GM12878 (cell line): ENCODE data around the gene LAYN. TPM values are rescaled to one million over a fixed set of nuclear protein-coding genes. Genes with fewer than 3 reads are reported as not detected.

Experiments used
- ATAC-seq: fragments of 200-7000 bp; cut with Tn5 transposase; 3 replicates; pipeline ENCODE4 v1.9.1; 2020; ENCODE audit warnings: mild to moderate bottlenecking, moderate library complexity
- BruUV-seq: library from RNA; stranded (reverse); fragments of 400-500 nt; replicated peaks from 2 replicates; lab custom pipeline; 2021; lab: Mats Ljungman, UMichigan
- CTCF ChIA-PET: fragments of 300-600 bp; sonication (Branson Sonifier 250); formaldehyde crosslinking; extraction: SDS; loops from one replicate; lab custom pipeline; 2021; ENCODE audit warnings: inconsistent platforms; lab: Yijun Ruan, JAX
- POLR2A ChIA-PET: fragments of 350-600 bp; formaldehyde crosslinking; extraction: SDS; loops from one replicate; lab custom pipeline; 2021; ENCODE audit warnings: inconsistent platforms; lab: Charles Lee
- RAD21 ChIA-PET: fragments of 300-600 bp; sonication (Branson Sonifier 250); formaldehyde crosslinking; loops from one replicate; lab custom pipeline; 2023; ENCODE audit warnings: antibody characterized with exemption; ENCODE audit not compliant: unreplicated experiment; lab: Charles Lee
- SMC1A ChIA-PET: fragments of 300-600 bp; sonication (Branson Sonifier 250); formaldehyde crosslinking; loops from one replicate; lab custom pipeline; 2023; ENCODE audit not compliant: unreplicated experiment, uncharacterized antibody; lab: Charles Lee
- DNase-seq: peaks from one replicate; pipeline ENCODE4 v3.0.0-alpha.2; 2011; ENCODE audit warnings: low read depth, low spot score
- FAIRE-seq: peaks from 3 replicates; lab custom pipeline; 2011; peaks lifted over from hg19 to GRCh38; lab: Jason Lieb, UNC
- H2AFZ ChIP-seq: 2 replicates; pipeline ENCODE4 v1.6.0; 2011; ENCODE audit warnings: low read depth, low read length, control low read depth; ENCODE audit not compliant: control insufficient read depth
- H3K27ac ChIP-seq: 2 replicates; pipeline ENCODE4 v1.5.1; 2011; ENCODE audit warnings: control low read depth; ENCODE audit not compliant: control insufficient read depth, insufficient read depth
- H3K27me3 ChIP-seq, 2 experiments: replicated peaks in 1 of 2; 2 replicates each; pipeline versions ENCODE4 v1.6.0 to v1.6.1; 2011; ENCODE audit warnings: low read length in 1 of 2; ENCODE audit not compliant: control insufficient read depth in 2 of 2, insufficient read depth in 2 of 2
- H3K36me3 ChIP-seq, 2 experiments: 2 replicates each; pipeline ENCODE4 v1.5.1; 2011; ENCODE audit warnings: low read length in 1 of 2; ENCODE audit not compliant: control insufficient read depth in 2 of 2, insufficient read depth in 2 of 2
- H3K4me1 ChIP-seq: 2 replicates; pipeline ENCODE4 v1.6.1; 2011; ENCODE audit warnings: mild to moderate bottlenecking, low read length, moderate library complexity, mixed read lengths; ENCODE audit not compliant: control insufficient read depth, insufficient read depth
- H3K4me2 ChIP-seq: 2 replicates; pipeline ENCODE4 v1.6.0; 2011; ENCODE audit warnings: control low read depth; ENCODE audit not compliant: control insufficient read depth, insufficient read depth
- H3K4me3 ChIP-seq: fragments of 200-600 bp; sonication (generic); 2 replicates; pipeline ENCODE4 v1.5.1; 2016
- H3K79me2 ChIP-seq: 2 replicates; pipeline ENCODE4 v1.6.0; 2011; ENCODE audit warnings: low read length; ENCODE audit not compliant: control insufficient read depth, insufficient read depth
- H3K9ac ChIP-seq: 2 replicates; pipeline ENCODE4 v1.8.0; 2011; ENCODE audit warnings: low read length, control low read depth, mixed read lengths; ENCODE audit not compliant: control insufficient read depth, insufficient read depth
- H3K9me3 ChIP-seq: replicated peaks from 3 replicates; pipeline ENCODE4 v1.5.1; 2011; ENCODE audit warnings: mild to moderate bottlenecking, low read length; ENCODE audit not compliant: control insufficient read depth, insufficient read depth
- H4K20me1 ChIP-seq: 2 replicates; pipeline ENCODE4 v1.6.0; 2011; ENCODE audit not compliant: control insufficient read depth, insufficient read depth
- CREB1 ChIP-seq: IDR thresholded peaks from 2 replicates; pipeline ENCODE4 v1.6.1; 2012; ENCODE audit warnings: low read depth, mild to moderate bottlenecking, inconsistent platforms
- EED ChIP-seq: sonication (generic); IDR thresholded peaks from 2 replicates; pipeline ENCODE4 v1.6.1; 2016; ENCODE audit warnings: antibody characterized with exemption, low read depth
- FOXK2 ChIP-seq: fragments of 450-650 bp; IDR thresholded peaks from 2 replicates; pipeline ENCODE4 v1.6.1; 2017; ENCODE audit warnings: mild to moderate bottlenecking, moderate library complexity
- JUNB ChIP-seq: IDR thresholded peaks from 2 replicates; pipeline ENCODE4 v1.6.1; 2016; ENCODE audit warnings: antibody characterized with exemption, mild to moderate bottlenecking
- NR2C2 ChIP-seq: IDR thresholded peaks from 2 replicates; pipeline ENCODE4 v1.6.1; 2011; ENCODE audit warnings: borderline replicate concordance, low read depth; ENCODE audit not compliant: control insufficient read depth, insufficient read length
- POLR2A ChIP-seq: IDR thresholded peaks from 2 replicates; pipeline ENCODE4 v1.6.1; 2011; ENCODE audit warnings: low read depth, mild to moderate bottlenecking, low read length
- POU2F2 ChIP-seq: IDR thresholded peaks from 3 replicates; pipeline ENCODE4 v1.6.1; 2011; ENCODE audit warnings: low read depth, mild to moderate bottlenecking, low read length, borderline replicate concordance
- RCOR1 ChIP-seq: conservative IDR thresholded peaks from 2 replicates; pipeline ENCODE4 v1.6.1; 2012; ENCODE audit warnings: low read depth, low read length, improper control_type of control experiment
- SMAD1 ChIP-seq: fragments of 450-650 bp; IDR thresholded peaks from 2 replicates; pipeline ENCODE4 v1.6.1; 2018; ENCODE audit warnings: mild to moderate bottlenecking, low read depth; ENCODE audit not compliant: partially characterized antibody
- SREBF1 ChIP-seq: IDR thresholded peaks from 2 replicates; pipeline ENCODE4 v1.6.1; 2012; ENCODE audit warnings: mild to moderate bottlenecking, low read length
- TARDBP ChIP-seq: IDR thresholded peaks from 2 replicates; pipeline ENCODE4 v1.6.1; 2016; ENCODE audit warnings: borderline replicate concordance
- ZBED1 ChIP-seq: IDR thresholded peaks from 2 replicates; pipeline ENCODE4 v1.6.1; 2016; ENCODE audit warnings: borderline replicate concordance
- ZNF274 ChIP-seq: IDR thresholded peaks from one replicate; pipeline ENCODE4 v1.8.0; 2011; ENCODE audit not compliant: insufficient read length, insufficient read depth
- ZNF687 ChIP-seq: fragments of 450-650 bp; IDR thresholded peaks from 2 replicates; pipeline ENCODE4 v1.6.1; 2017; ENCODE audit warnings: mild to moderate bottlenecking, moderate library complexity
- ZZZ3 ChIP-seq: IDR thresholded peaks from 2 replicates; pipeline ENCODE4 v1.6.1; 2011; ENCODE audit warnings: low read depth; ENCODE audit not compliant: control insufficient read depth, insufficient read length
- WGBS: methylation state at CpG from one replicate; pipeline ENCODE4 v1.1.6; 2016; ENCODE audit warnings: low lambda C conversion rate; ENCODE audit not compliant: insufficient replicate concordance, insufficient coverage; ENCODE audit errors: missing lambda C conversion rate; 5-methylcytosine and 5-hydroxymethylcytosine counted together
- in situ Hi-C: fragments of 300-500 bp; cut with MboI; formaldehyde crosslinking; loops from 9 replicates; pipeline ENCODE4 v1.14.3; 2018; ENCODE audit warnings: mixed read lengths
- intact Hi-C: fragments of 100-400 bp; cut with micrococcal nuclease; formaldehyde crosslinking; loops from one replicate; pipeline ENCODE4 v1.14.2; 2022; ENCODE audit not compliant: unreplicated experiment
- polyA plus RNA-seq, 11 experiments: library from polyadenylated mRNA; depleted of rRNA in 4 of 11; unstranded in 6 of 11; stranded (reverse) in 5 of 11; fragments of >200 nt; fragmentation: Nextera tagmentation in 4 of 11; fragmentation: Illumina TruSeq in 1 of 11; extraction: Ambion mirVana in 4 of 11; extraction: Trizol in 1 of 11; gene quantifications; 1 replicate in 1 of 11; 2 replicates in 10 of 11; pipeline versions ENCODE4 v1.2.1 to v1.2.3, GENCODE V29; 2011 to 2016; ENCODE audit warnings: inconsistent platforms in 2 of 11, missing spikeins in 2 of 11, low read depth in 1 of 11
- total RNA-seq, 4 experiments: library from RNA; depleted of rRNA in 3 of 4; stranded (reverse); fragments of >200 nt in 3 of 4; fragmentation: Illumina TruSeq in 1 of 4; extraction: Trizol in 1 of 4; gene quantifications; 2 replicates each; pipeline versions ENCODE4 v1.2.1 to v1.2.3, GENCODE V29; 2013 to 2021

LAYN gene
- total and polyA plus RNA-seq, 10 of the 15 experiments (the other 5 are each of a cell fraction or from before 2014, with no cell fraction given): 0.06 to 0.14 (median 0.10) TPM; not detected in 7

GRCh38 chr11:111572581-111572980 lies 32.1 kb downstream of the LAYN start:
- no peak overlapping the region for H3K4me3 ChIP-seq
- RAD21 ChIA-PET: interaction anchor here (0.5 kb wide), 1 partner anchor 143 kb away, joined by 3 read pairs; no protein-coding TSS in a partner anchor
- H3K27ac ChIP-seq: no peak overlapping the region
- H2AFZ ChIP-seq: no peak overlapping the region
- in situ Hi-C loops: no loop called here
- TF ChIP-seq SMAD1 (no peak), CREB1 (no peak), POU2F2 (no peak), ZZZ3 (no peak), FOXK2 (no peak), RCOR1 (no peak), JUNB (no peak), POLR2A (no peak), SREBF1 (no peak), ZBED1 (no peak), EED (no peak), ZNF687 (no peak), ZNF274 (no peak), NR2C2 (no peak), TARDBP (no peak)
- no peaks in the 10 kb centered on the region for H3K79me2 ChIP-seq
- POLR2A ChIA-PET: no interaction called here
- DNase-seq (no peak), ATAC-seq (no peak), FAIRE-seq (no peak)
- no peaks in the 10 kb centered on the region for H3K36me3 ChIP-seq
- SMC1A ChIA-PET: interaction anchor here (1.2 kb wide), 1 partner anchor 14 kb away, joined by 5 read pairs; no protein-coding TSS in a partner anchor
- BruUV-seq: no TSS peak
- H3K27me3 ChIP-seq: no peaks in the 10 kb centered on the region
- no peaks in the 10 kb centered on the region for H3K4me1 ChIP-seq
- H3K9me3 ChIP-seq: no peaks in the 10 kb centered on the region
- H4K20me1 ChIP-seq: no peaks in the 10 kb centered on the region
- CTCF ChIA-PET: interaction anchor here (0.6 to 1.8 kb wide), 6 partner anchors 8 to 204 kb away, joined by 3 to 7 read pairs (median 3); no protein-coding TSS in a partner anchor
- intact Hi-C loops: no loop called here
- H3K9ac ChIP-seq: no peak overlapping the region
- WGBS: 69% methylated on average over 3 of the region's 3 CpGs
- no peak overlapping the region for H3K4me2 ChIP-seq
